Measurements from ENCODE around the gene PARP1.

DNA sequence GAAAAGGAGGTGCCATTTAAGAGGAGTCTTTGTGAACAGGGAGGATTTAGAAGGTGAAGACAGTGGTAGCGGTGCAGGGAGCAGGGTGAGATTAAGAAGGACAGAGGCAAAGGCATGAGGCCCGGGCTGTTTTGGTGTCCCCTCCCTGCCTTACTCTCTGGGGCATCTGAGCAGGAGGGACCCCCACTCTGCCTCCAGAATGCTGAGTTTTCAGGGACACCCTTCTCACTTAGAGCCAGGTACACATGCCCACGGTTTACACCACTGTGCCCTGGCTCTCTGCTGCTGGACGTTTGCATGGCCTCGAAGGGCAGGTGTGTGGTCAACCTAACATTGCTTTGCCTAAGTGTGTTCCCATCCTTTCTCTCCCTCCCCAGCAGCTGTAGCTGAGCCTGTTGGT lies 20.5 kb upstream of the PARP1 start:
- TF ChIP-seq POLR2A (IDR thresholded peaks at IDR 0.05; ENCODE audit: low read depth, low read length) (no peak), POLR2AphosphoS5 (IDR thresholded peaks at IDR 0.05; ENCODE audit: low read depth, low read length) (no peak), TAF1 (IDR thresholded peaks at IDR 0.05; ENCODE audit: low read depth, low read length) (no peak), SPI1 (IDR thresholded peaks at IDR 0.05; ENCODE audit: low read depth, low read length) (no peak), POU2F2 (IDR thresholded peaks at IDR 0.05; ENCODE audit: low read depth, low read length) (no peak), PAX5 (IDR thresholded peaks at IDR 0.05; ENCODE audit: insufficient read depth, low read length, severe bottlenecking) (no peak)

Data from GM12891 (cell line).